Keratinocyte (primary cell): ENCODE results near the gene RANBP3.
A peak's percentile ranks its signal among the peaks of the same experiment; 100 is the strongest.

Source experiments
- CTCF ChIP-seq, 3 experiments: IDR thresholded peaks in 1 of 3; conservative IDR thresholded peaks in 1 of 3; optimal IDR thresholded peaks in 1 of 3; 2 replicates in 2 of 3; 3 replicates in 1 of 3; pipeline versions ENCODE3 to v1.5.1; 2011; ENCODE audit warnings: low read length in 3 of 3, mild to moderate bottlenecking in 3 of 3, moderate library complexity in 2 of 3, control low read depth in 1 of 3, inconsistent platforms in 1 of 3; ENCODE audit not compliant: insufficient read depth in 2 of 3; ENCODE audit errors: extremely low read depth in 1 of 3
- EZH2 ChIP-seq: IDR thresholded peaks from one replicate; pipeline ENCODE4 v1.6.1; 2012; ENCODE audit warnings: inconsistent platforms, mild to moderate bottlenecking, low read length, moderate library complexity

GRCh38 chr19:5997371-5997770, 19.4 kb upstream of the RANBP3 start:
- TF ChIP-seq CTCF (optimal IDR thresholded peaks at IDR 0.05 in 1 of 3, IDR thresholded peaks at IDR 0.05 in 1 of 3, conservative IDR thresholded peaks at IDR 0.05 in 1 of 3; ENCODE audit: extremely low read depth in 1 of 3, insufficient read depth in 2 of 3, low read length in 3 of 3) (peak in 2 of 3 experiments; percentile 8 to 39), EZH2 (no peak)
